Keratinocyte (primary cell): ENCODE data around the gene KTN1.

Experiments used
- CTCF ChIP-seq, 3 experiments: IDR thresholded peaks in 1 of 3; conservative IDR thresholded peaks in 1 of 3; optimal IDR thresholded peaks in 1 of 3; 2 replicates in 2 of 3; 3 replicates in 1 of 3; pipeline versions ENCODE3 to v1.5.1; 2011; ENCODE audit warnings: low read length in 3 of 3, mild to moderate bottlenecking in 3 of 3, moderate library complexity in 2 of 3, control low read depth in 1 of 3, inconsistent platforms in 1 of 3; ENCODE audit not compliant: insufficient read depth in 2 of 3; ENCODE audit errors: extremely low read depth in 1 of 3
- EZH2 ChIP-seq: IDR thresholded peaks from one replicate; pipeline ENCODE4 v1.6.1; 2012; ENCODE audit warnings: inconsistent platforms, mild to moderate bottlenecking, low read length, moderate library complexity

GRCh38 chr14:55688566-55688965, 108.6 kb downstream of the KTN1 start:
- TF ChIP-seq CTCF (optimal IDR thresholded peaks at IDR 0.05 in 1 of 3, IDR thresholded peaks at IDR 0.05 in 1 of 3, conservative IDR thresholded peaks at IDR 0.05 in 1 of 3; ENCODE audit: extremely low read depth in 1 of 3, insufficient read depth in 2 of 3, low read length in 3 of 3) = no peak
- no peak for TF ChIP-seq EZH2
